Stimulated activated CD4-positive, alpha-beta T cell treated with anti-CD3 and anti-CD28 coated beads, Interleukin-12 subunit alpha, Interleukin-12 subunit beta, amount 100 ng/mL, for 4 hours (primary cell): ENCODE data around the gene AGO4.
"Not testable (repeated sequence)": the region's sequence is repeated elsewhere in the genome, so short reads cannot be mapped to it uniquely, and the experiment has no call there.

ENCODE experiments used
- DNase-seq: peaks from one replicate; pipeline ENCODE4 v3.0.0-alpha.2; 2020

The AGO4 gene

DNA sequence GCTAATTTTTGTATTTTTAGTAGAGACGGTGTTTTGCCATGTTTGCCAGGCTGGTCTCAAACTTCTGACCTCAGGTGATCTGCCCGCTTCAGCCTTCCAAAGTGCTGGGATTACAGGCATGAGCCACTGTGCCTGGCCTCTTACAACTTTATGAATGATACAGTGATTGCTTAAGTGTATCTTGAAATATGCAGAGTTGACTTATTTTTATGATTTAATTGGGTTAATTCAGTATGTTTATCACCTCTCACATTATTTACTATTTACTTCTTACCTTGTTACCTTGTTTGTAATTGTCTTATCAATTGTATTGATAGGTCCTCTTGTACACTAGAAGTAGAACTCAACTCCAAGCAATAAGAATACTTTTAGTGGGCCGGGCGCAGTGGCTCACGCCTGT, 4.9 kb downstream of the AGO4 start:
- not testable (repeated sequence) for DNase-seq

DNA sequence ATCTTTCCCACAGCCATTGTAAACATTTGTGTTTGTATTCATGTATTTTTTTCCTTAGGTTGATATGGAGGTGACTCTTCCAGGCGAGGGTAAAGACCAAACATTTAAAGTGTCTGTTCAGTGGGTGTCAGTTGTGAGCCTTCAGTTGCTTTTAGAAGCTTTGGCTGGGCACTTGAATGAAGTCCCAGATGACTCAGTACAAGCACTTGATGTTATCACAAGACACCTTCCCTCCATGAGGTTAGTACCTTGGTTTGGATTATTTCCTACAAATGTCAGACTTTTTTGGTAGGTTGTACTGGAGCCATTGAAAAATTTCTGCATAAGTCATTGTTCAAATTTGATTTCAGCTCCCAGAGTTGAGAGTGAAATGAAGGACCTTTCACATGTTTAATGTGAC, 17.4 kb downstream of the AGO4 start:
- DNase-seq, result no peak

GRCh38 chr1:35832276-35832905, 24.6 kb downstream of the AGO4 start:
- no peak for DNase-seq

DNA sequence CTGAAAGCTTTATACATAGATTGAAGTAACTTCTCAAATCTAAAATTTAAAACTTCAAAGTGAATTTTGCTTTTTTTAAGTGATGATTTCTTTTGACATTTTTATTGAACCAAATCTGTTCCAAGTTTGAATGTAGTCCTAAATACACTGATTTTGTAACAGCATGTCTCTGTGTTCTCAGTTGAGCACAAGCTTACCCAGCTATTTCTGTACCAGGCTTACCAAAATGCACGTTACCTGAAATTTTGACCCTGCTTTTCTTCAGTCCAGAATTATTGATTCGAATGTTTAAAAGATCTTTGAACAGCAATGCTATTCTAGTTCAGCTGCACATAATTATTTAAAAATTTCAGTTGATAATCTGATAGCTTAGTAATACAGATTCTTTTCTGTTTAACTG, 25.6 kb downstream of the AGO4 start:
- DNase-seq, result no peak

GRCh38 chr1:35834218-35834617, 26.4 kb downstream of the AGO4 start:
- DNase-seq, result no peak

DNA sequence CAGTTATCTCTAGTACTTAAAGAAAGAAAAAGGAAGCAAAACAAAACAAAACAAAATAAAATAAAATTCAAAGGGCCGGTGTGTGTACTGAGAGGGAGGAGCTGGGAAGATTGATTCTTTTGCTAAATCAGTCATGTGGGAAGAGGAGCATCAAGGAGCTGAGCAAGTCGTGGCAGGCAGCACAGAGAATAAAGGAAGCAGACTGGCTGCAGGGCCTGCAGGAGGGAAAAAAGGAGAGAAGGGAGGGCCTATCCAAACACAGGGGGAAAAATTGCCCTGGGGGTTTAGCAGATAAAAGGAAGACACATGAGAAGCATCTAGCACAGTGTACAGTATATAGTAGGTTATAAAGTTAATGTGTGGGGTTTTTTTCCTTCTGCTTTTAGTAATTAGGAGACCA, 27.6 kb downstream of the AGO4 start:
- no peak for DNase-seq

DNA sequence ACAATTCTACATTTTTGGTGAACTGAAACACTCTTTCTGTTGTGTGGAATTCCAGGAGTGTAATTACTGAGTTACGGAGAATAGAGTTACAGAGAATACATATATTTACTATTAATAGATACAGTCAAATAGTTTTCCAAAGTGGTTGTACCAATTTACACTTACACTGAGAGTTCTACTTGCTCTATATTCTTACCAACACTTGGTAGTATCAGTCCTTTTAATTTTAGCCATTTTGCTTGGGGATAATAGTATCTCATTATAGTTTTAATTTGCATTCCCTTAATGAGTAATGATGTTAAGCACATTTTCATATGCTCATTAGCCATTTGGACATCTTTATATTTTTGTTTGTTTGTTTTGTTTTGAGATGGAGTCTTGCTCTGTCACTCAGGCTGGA, 28.9 kb downstream of the AGO4 start:
- DNase-seq, result no peak

DNA sequence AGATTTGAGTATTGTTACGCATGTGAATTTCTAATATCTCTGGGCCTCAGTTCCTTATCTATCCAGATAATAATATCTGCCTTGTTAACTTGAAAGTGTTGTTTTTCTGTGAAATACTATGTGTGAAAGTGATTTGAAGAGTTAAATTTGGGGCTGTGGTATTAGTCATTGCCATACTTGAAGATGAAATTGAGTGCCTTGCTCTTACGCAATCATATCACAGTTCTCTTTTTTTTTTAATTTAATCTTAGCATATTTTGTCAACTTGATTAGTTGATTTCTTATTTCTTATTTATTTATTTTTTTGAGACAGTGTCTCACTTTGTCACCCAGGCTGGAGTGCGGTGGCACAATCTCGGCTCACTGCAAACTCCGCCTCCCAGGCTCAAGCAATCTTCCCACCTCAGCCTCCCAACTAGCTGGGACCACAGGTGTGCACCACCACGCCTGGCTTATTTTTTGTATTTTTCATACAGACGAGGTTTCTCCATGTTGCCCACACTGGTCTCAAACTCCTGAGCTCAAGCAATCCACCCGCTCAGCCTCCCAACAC, 31.0 kb downstream of the AGO4 start:
- no peak for DNase-seq

GRCh38 chr1:35844826-35845225, 37.0 kb downstream of the AGO4 start:
- no peak for DNase-seq

DNA sequence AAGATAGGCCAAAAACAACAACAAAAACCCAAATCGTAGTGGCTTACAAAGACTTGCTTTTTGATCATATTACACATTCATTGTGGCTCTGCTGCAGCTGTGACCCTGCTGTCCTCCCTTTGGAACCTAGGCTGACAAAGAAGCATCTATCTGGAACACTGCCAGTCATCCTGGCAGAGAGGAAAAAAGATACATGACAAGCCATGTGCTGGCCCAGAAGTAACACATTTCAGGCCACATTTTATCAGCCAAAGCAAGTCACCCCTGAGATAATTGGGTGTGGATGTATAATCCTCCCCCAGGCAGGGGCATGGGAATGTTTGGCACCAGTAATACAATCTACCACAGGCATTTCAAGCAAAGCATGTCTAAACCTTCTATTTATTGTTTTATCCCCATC, 38.0 kb downstream of the AGO4 start:
- no peak for DNase-seq

GRCh38 chr1:35847935-35848565, 40.2 kb downstream of the AGO4 start:
- no peak for DNase-seq

- DNase-seq, result no peak
Observed at GRCh38 chr1:35850051-35850450, 42.2 kb downstream of the AGO4 start.

DNA sequence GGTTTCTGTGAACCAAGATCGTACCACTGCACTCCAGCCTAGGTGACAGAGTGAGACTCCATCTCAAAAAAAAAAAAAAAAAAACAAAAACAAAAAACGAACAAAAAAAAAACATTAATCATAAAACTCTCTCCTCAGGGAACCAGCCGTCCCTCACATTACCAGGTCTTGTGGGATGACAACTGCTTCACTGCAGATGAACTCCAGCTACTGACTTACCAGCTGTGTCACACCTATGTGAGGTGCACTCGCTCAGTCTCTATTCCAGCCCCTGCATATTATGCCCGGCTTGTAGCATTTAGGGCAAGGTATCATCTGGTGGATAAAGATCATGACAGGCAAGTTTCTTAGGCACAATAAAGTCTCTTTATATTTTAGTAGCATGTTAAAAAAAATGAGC, 42.9 kb downstream of the AGO4 start:
- DNase-seq, result no peak

DNA sequence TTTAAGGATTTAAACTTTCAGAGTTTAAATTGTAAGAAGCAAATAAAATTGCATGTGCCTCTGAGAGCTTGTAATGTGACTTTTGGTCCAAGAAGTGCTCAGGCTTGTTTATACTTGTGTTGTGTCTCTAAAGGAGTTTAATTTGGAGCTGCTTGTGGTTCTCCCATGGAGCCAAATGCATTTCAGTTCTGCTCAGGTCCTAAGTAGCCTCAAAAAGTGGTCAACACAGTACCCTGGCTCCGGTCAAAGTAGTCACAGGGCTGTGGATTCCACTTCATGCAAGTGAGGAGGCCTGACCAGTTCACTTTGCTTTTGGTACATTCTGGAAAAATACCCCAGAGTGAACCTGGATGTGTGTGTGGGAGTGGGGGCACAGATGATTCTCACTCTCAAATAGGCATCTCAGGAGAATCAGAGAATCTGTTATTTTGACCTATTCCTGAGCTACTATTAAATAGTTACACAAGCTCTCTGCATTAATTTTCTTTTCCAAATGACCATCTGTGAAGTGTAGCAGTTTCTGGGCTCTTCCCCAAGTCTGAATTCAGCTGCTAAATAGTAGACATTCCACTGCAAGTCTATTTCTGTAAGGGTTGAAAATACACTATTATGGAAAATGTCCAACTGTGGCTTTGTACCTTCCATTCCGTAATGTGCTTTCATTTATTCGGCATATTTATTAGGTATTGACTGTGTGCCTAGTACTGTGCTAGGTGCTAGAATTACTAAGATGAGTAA, 43.5 kb downstream of the AGO4 start:
- no peak for DNase-seq

- no peak for DNase-seq
Observed at GRCh38 chr1:35852241-35852640, 44.4 kb downstream of the AGO4 start.

DNA sequence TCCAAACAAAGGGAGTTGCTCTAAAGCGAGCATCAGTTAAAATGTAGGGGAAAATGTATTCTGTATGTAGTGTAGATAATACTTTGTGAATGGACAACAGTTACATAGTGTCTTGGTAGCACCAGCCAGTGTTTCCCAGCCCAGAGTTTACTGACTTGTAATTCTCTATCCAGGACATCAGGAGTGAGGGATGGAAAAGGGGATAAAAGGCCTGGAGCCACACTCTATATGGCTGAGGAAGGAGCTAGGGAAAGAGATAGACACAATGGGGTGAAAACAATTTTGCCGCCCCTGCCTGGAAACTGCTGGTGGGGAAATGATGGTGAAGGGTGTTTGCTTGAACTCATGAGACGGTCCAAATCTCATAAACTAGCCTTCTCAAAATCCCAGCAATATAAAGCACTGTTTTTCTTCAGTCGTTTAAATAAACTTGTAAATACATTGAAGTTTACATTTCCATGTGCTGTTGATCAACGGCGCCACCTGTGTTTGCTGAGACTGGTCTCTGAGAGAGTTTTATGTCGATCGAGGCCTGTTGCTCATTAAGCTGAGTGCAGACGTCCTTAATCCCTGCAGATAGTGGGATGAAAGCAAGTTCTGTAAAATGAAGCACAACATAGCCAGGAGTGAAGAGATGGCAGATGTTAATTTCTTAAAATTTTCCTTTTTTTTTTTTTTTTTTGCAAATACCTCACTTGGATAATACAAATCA, 47.3 kb downstream of the AGO4 start:
- DNase-seq, result no peak

DNA sequence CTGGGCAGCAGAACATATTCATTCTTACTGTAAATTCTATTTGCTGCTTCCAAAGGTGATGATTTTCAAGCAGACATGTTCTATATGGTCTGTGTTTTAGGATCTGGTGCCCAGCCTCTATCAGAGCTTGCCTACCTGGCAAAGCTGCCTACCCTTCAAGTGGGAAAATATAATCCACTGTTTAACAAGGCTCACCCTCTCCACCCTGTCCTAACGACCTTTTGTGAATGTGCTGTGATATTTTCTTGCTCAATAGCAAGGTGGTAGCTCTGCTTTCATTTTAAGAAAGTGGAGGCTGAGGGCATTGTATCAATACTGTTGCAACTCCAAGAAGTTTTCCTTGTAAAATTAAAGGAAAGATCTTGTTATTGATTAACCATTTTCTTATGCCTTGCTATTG, 49.1 kb downstream of the AGO4 start:
- DNase-seq, result no peak

- no peak for DNase-seq
Observed at GRCh38 chr1:35857830-35858229, 50.0 kb downstream of the AGO4 start.

GRCh38 chr1:35860696-35861095, 52.9 kb downstream of the AGO4 start:
- DNase-seq, result no peak

DNA sequence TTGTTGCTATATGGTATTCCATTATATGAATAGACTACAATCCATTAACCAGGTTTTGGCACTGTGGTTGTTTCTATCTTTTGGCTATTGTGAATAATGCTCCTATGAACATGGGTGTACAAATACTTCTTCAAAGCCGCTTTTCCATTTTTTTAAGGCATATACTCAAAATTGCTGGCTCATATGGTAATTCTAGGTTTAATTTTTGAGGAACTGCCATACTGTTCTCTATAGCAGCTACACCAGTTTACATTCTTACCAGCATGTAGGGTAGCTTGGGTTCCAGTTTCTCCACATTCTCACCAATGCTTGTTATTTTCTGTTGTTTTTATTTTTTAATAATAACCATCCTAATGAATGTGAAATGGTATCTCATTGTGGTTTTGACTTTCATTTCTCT, 55.3 kb downstream of the AGO4 start:
- no peak for DNase-seq

GRCh38 chr1:35863881-35864625, 56.2 kb downstream of the AGO4 start:
- no peak for DNase-seq

GRCh38 chr1:35864813-35865212, 57.0 kb downstream of the AGO4 start:
- no peak for DNase-seq

GRCh38 chr1:35866991-35867390, 59.2 kb downstream of the AGO4 start:
- no peak for DNase-seq
